D721Med (cell line): ENCODE results near the gene EID3.

ENCODE experiments used
- DNase-seq: peaks from one replicate; pipeline ENCODE4 v3.0.0; 2011; ENCODE audit warnings: low spot score; ENCODE audit not compliant: insufficient read length
- FAIRE-seq: peaks from 2 replicates; lab custom pipeline; 2011; peaks lifted over from hg19 to GRCh38; lab: Jason Lieb, UNC
- TF ChIP-seq, protein P1 (sequence below): IDR thresholded peaks from 2 replicates; pipeline ENCODE4 v1.5.1; 2012; ENCODE audit warnings: mild to moderate bottlenecking, control low read depth; ENCODE audit not compliant: insufficient read depth; ENCODE audit errors: missing control alignments

Gene EID3

GRCh38 chr12:104340925-104341611 is 37.5 kb downstream of the EID3 start:
- no peak for FAIRE-seq
- TF ChIP-seq, protein P1, sequence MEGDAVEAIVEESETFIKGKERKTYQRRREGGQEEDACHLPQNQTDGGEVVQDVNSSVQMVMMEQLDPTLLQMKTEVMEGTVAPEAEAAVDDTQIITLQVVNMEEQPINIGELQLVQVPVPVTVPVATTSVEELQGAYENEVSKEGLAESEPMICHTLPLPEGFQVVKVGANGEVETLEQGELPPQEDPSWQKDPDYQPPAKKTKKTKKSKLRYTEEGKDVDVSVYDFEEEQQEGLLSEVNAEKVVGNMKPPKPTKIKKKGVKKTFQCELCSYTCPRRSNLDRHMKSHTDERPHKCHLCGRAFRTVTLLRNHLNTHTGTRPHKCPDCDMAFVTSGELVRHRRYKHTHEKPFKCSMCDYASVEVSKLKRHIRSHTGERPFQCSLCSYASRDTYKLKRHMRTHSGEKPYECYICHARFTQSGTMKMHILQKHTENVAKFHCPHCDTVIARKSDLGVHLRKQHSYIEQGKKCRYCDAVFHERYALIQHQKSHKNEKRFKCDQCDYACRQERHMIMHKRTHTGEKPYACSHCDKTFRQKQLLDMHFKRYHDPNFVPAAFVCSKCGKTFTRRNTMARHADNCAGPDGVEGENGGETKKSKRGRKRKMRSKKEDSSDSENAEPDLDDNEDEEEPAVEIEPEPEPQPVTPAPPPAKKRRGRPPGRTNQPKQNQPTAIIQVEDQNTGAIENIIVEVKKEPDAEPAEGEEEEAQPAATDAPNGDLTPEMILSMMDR, result no peak
- DNase-seq, result no peak

GRCh38 chr12:104342147-104342546 is 38.6 kb downstream of the EID3 start:
- FAIRE-seq (no peak), DNase-seq (no peak)
- TF ChIP-seq, protein P1, result no peak

GRCh38 chr12:104342635-104343249 is 39.2 kb downstream of the EID3 start:
- TF ChIP-seq, protein P1, result no peak
- FAIRE-seq, result no peak
- DNase-seq, result no peak

- FAIRE-seq (no peak), DNase-seq (no peak)
- TF ChIP-seq, protein P1, result no peak
Measured at GRCh38 chr12:104344682-104345081, 41.1 kb downstream of the EID3 start.

DNA sequence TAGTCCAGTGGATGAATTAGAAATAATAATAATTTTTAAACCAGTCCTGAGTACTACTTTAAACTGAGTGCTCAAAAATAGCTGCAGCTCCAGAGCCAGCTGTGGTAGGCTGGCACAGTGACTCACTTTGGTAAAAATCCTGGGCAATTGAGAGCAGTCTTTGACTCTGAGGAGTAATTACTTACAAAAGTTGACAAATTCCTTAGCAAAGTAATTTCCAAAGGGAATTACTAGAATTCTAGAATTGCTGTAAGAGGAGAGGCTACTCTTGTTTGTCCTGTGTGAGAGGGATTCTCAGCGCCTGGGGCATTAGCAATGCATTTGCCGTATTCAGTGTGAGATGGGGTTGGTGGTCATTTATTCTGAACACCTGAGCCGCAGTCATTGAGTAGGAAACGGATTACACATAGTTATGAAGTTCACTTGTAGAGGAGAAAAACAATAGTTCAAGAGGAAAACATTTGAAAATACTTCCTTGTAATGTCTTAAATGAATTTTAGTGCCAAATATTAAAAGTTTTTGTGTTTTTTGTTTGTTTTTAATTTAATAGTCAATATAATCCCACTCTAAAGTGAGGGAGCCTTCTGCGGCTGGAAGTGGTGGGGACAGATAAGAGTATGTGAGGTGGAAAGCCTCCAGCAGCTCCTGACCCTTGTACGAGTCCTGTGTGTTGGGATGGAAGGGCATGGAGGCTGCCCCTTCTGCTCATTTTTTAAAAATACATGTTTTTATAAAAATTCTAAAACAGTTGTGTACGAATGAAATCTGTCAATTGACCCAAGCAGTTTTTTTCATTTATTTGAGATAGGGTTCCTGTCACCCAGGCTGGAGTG is 41.9 kb downstream of the EID3 start:
- TF ChIP-seq, protein P1, result no peak
- FAIRE-seq (no peak), DNase-seq (no peak)

- DNase-seq, result no peak
- TF ChIP-seq, protein P1, result no peak
- no peak for FAIRE-seq
Measured at GRCh38 chr12:104347374-104348075, 44.0 kb downstream of the EID3 start.
